ENCODE data around the gene PTGIR. TPM values are rescaled to one million over a fixed set of nuclear protein-coding genes. Genes with fewer than 3 reads are reported as not detected.

Gene PTGIR
- total RNA-seq, 1 donor from 2014 or later: 0.27 TPM

- Mint-ChIP-seq H3K36me3 (ENCODE audit: unreplicated experiment) (peaks cover 2% of the 10 kb centered on the region), H3K4me3 (ENCODE audit: unreplicated experiment) (peak overlapping the region; percentile 58), H3K27ac (ENCODE audit: unreplicated experiment) (no peak overlapping the region), H3K9me3 (ENCODE audit: unreplicated experiment) (peaks cover 4% of the 10 kb centered on the region), H3K27me3 (ENCODE audit: unreplicated experiment) (peaks cover 6% of the 10 kb centered on the region), H3K4me1 (ENCODE audit: low read depth, unreplicated experiment) (no peaks in the 10 kb centered on the region)
- TF ChIP-seq, protein P1, sequence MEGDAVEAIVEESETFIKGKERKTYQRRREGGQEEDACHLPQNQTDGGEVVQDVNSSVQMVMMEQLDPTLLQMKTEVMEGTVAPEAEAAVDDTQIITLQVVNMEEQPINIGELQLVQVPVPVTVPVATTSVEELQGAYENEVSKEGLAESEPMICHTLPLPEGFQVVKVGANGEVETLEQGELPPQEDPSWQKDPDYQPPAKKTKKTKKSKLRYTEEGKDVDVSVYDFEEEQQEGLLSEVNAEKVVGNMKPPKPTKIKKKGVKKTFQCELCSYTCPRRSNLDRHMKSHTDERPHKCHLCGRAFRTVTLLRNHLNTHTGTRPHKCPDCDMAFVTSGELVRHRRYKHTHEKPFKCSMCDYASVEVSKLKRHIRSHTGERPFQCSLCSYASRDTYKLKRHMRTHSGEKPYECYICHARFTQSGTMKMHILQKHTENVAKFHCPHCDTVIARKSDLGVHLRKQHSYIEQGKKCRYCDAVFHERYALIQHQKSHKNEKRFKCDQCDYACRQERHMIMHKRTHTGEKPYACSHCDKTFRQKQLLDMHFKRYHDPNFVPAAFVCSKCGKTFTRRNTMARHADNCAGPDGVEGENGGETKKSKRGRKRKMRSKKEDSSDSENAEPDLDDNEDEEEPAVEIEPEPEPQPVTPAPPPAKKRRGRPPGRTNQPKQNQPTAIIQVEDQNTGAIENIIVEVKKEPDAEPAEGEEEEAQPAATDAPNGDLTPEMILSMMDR (IDR thresholded peaks at IDR 0.05; ENCODE audit: partially characterized antibody, unreplicated experiment): no peak
- no peak for DNase-seq
These were observed 15.8 kb upstream of the PTGIR start for GRCh38 chr19:46640656-46641055.

GRCh38 chr19:46639358-46640182, 14.7 kb upstream of the PTGIR start:
- DNase-seq: no peak
- H3K36me3 Mint-ChIP-seq (ENCODE audit: unreplicated experiment): no peaks in the 10 kb centered on the region
- H3K27ac Mint-ChIP-seq (ENCODE audit: unreplicated experiment): peak overlapping the region; percentile 40
- peak overlapping the region; percentile 69 for H3K4me3 Mint-ChIP-seq (ENCODE audit: unreplicated experiment)
- H3K9me3 Mint-ChIP-seq (ENCODE audit: unreplicated experiment): peaks cover 4% of the 10 kb centered on the region
- TF ChIP-seq, protein P1 (IDR thresholded peaks at IDR 0.05; ENCODE audit: partially characterized antibody, unreplicated experiment): no peak
- H3K4me1 Mint-ChIP-seq (ENCODE audit: low read depth, unreplicated experiment): no peaks in the 10 kb centered on the region
- H3K27me3 Mint-ChIP-seq (ENCODE audit: unreplicated experiment): peaks cover 9% of the 10 kb centered on the region

DNA sequence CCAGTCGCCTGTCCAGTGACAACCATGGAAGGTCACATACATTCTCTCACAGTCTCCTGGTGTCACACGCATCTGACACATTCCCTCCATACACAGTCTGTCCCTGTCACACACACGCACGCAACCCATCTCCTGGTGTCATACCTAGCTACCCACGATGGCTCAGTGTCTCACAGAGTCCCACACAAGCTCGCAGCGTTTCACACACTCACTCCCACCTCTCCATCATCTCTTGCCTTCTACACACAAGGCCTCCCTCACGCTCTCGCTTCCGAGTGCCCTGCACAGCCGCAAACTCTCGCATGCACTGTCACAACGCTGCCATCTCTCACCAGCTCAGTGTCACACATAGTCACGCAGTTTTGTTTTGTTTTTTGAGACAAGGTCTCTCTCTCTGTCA, 12.3 kb upstream of the PTGIR start:
- Mint-ChIP-seq H3K4me1 (ENCODE audit: low read depth, unreplicated experiment) (peaks cover 10% of the 10 kb centered on the region), H3K9me3 (ENCODE audit: unreplicated experiment) (peaks cover 8% of the 10 kb centered on the region), H3K27me3 (ENCODE audit: unreplicated experiment) (peaks cover 10% of the 10 kb centered on the region), H3K36me3 (ENCODE audit: unreplicated experiment) (no peaks in the 10 kb centered on the region), H3K27ac (ENCODE audit: unreplicated experiment) (no peak overlapping the region), H3K4me3 (ENCODE audit: unreplicated experiment) (no peak overlapping the region)
- TF ChIP-seq, protein P1 (IDR thresholded peaks at IDR 0.05; ENCODE audit: partially characterized antibody, unreplicated experiment): no peak
- no peak for DNase-seq

- peak within 1 kb of the TSS; percentile 95 for H3K27ac Mint-ChIP-seq (ENCODE audit: unreplicated experiment)
- TF ChIP-seq, protein P1 (IDR thresholded peaks at IDR 0.05; ENCODE audit: partially characterized antibody, unreplicated experiment): no peak
- DNase-seq: no peak
- H3K4me3 Mint-ChIP-seq (ENCODE audit: unreplicated experiment): peak within 1 kb of the TSS; percentile 86
- peaks cover 10% of the 10 kb centered on the region for H3K27me3 Mint-ChIP-seq (ENCODE audit: unreplicated experiment)
- peaks cover 18% of the 10 kb centered on the region for H3K4me1 Mint-ChIP-seq (ENCODE audit: low read depth, unreplicated experiment)
- H3K9me3 Mint-ChIP-seq (ENCODE audit: unreplicated experiment): peaks cover 8% of the 10 kb centered on the region
- H3K36me3 Mint-ChIP-seq (ENCODE audit: unreplicated experiment): no peaks in the 10 kb centered on the region
These were observed 11.3 kb upstream of the PTGIR start, which contains the start of gene GNG8 for GRCh38 chr19:46635920-46636761. GNG8 (minus strand) TSS chr19:46636202; CDS start chr19:46634682, 1,520 bp downstream.

Measured in glutamatergic neuron (in vitro differentiated cells).